BE2C (cell line): ENCODE data around the gene TLCD3B.
"Not testable (repeated sequence)": the region's sequence is repeated elsewhere in the genome, so short reads cannot be mapped to it uniquely, and the experiment has no call there.

Source experiments
- DNase-seq: peaks from one replicate; pipeline ENCODE4 v3.0.0-alpha.2; 2020
- H3K27me3 ChIP-seq: fragments of 250-450 bp; sonication (Bioruptor Pico); 2 replicates; pipeline ENCODE4 v1.5.1; 2020; ENCODE audit warnings: mild to moderate bottlenecking
- H3K36me3 ChIP-seq: fragments of 250-450 bp; sonication (Bioruptor Pico); 2 replicates; pipeline ENCODE4 v1.5.1; 2020; ENCODE audit warnings: mild to moderate bottlenecking
- H3K4me1 ChIP-seq: fragments of 250-450 bp; sonication (Bioruptor Pico); 2 replicates; pipeline ENCODE4 v1.5.1; 2020
- H3K4me3 ChIP-seq: 2 replicates; pipeline ENCODE4 v1.5.1; 2011; ENCODE audit warnings: low read depth, low read length
- H3K9me3 ChIP-seq: fragments of 250-450 bp; sonication (Bioruptor Pico); 2 replicates; pipeline ENCODE4 v1.5.1; 2020
- TF ChIP-seq, protein P1 (sequence below): IDR thresholded peaks from 2 replicates; pipeline ENCODE4 v1.5.1; 2012; ENCODE audit warnings: mild to moderate bottlenecking, low read depth, low read length

The TLCD3B gene

DNA sequence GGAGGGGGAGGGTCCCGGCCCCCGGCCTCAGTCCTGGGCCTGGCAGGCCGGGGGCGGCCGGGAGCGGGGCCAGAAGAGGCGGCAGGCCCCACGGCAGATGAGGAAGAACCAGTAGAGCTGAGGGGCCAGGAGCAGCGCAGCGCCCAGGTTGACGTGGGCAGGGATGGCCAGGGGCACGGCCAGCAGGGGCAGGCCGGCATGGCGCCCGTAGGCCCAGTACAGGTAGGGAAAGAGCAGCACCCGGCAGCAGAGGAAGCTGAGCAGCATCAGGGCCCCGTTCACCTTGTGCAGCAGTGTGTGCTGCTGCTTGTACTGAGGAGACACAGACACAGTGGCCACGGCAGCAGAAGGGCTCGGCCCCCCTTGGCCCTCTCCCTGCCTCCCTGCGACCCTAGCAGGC lies 5.9 kb downstream of the TLCD3B start:
- DNase-seq, result no peak
- TF ChIP-seq, protein P1, sequence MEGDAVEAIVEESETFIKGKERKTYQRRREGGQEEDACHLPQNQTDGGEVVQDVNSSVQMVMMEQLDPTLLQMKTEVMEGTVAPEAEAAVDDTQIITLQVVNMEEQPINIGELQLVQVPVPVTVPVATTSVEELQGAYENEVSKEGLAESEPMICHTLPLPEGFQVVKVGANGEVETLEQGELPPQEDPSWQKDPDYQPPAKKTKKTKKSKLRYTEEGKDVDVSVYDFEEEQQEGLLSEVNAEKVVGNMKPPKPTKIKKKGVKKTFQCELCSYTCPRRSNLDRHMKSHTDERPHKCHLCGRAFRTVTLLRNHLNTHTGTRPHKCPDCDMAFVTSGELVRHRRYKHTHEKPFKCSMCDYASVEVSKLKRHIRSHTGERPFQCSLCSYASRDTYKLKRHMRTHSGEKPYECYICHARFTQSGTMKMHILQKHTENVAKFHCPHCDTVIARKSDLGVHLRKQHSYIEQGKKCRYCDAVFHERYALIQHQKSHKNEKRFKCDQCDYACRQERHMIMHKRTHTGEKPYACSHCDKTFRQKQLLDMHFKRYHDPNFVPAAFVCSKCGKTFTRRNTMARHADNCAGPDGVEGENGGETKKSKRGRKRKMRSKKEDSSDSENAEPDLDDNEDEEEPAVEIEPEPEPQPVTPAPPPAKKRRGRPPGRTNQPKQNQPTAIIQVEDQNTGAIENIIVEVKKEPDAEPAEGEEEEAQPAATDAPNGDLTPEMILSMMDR, result no peak
- H3K27me3 ChIP-seq, result no peaks in the 10 kb centered on the region

DNA sequence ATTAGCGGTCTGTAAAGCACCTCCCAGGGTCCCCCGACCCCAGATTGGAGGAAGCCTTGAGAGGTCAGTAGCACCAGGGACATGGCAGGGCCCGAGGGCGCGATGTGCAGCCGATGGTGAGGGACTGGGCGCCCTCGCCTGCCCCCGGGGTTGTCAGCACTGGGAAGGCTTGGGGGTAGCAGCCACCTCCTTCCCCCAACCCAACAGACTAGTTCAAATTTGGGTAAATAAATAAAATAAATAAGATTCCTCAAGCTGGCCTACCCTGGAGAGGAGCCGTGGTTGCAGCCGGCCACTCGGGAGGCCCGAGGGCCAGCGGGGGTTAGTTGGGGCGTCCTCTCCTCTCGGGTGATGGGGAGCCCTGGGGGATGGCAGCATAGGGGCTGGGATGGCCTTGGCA lies 6.6 kb downstream of the TLCD3B start:
- no peak overlapping the region for H3K4me3 ChIP-seq
- TF ChIP-seq, protein P1, result no peak
- DNase-seq, result no peak
- H3K27me3 ChIP-seq, result no peaks in the 10 kb centered on the region
- H3K9me3 ChIP-seq, result no peaks in the 10 kb centered on the region
- H3K36me3 ChIP-seq, result no peaks in the 10 kb centered on the region
- no peaks in the 10 kb centered on the region for H3K4me1 ChIP-seq

More for the DNA sequence above, 5.9 kb downstream of the TLCD3B start:
- Histone ChIP-seq H3K4me1 (no peaks in the 10 kb centered on the region; the same call in 1 of the 2 replicates), H3K9me3 (no peaks in the 10 kb centered on the region), H3K4me3 (no peak overlapping the region), H3K36me3 (no peaks in the 10 kb centered on the region)

DNA sequence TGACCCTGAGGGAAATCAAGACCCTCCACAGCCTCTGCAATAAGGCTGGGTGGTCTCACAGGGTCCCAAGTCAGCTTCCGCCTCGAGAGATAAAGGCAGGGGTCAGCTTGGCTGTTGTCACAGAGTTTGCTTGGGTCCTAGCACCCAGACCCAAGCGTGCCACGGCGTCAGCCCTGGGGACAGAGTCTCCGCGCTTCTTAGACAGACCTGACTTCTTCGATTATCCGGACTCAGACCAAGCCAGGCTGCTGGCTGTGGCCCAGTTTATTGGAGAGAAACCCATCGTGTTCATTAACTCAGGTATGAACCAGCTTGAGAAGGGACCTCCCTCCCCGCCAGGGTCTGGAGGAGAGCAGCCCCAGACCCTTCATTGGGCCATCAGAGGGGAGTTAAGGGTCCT lies 7.5 kb downstream of the TLCD3B start:
- Histone ChIP-seq H3K4me3 (no peak overlapping the region), H3K4me1 (no peaks in the 10 kb centered on the region), H3K36me3 (no peaks in the 10 kb centered on the region), H3K27me3 (no peaks in the 10 kb centered on the region), H3K9me3 (no peaks in the 10 kb centered on the region)
- DNase-seq, result no peak
- TF ChIP-seq, protein P1, result no peak

DNA sequence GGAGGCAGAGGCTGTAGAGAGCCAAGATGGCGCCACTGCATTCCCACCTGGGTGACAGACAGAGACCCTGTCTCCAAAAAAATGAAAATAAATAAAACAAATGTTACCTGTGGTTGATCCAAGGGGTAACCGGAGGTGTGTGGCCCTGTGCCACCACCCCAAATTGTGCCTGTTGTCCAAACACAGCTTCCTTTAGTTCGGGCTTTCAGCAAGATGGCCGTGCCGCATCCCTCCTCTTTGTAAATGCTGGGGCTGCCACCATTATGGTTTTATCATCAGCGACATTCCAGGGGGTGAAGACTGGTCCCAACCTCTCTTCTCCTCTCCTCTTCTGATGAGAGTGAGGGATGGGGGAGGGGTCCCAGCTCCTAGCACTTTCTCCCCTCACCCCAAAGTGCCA lies 8.2 kb downstream of the TLCD3B start, which contains the start of gene C16orf92:
Gene C16orf92 (plus strand): TSS at position 312 of the 400 bp plus-strand sequence. CDS start 143 bp downstream, outside the sequence.
- no peak for DNase-seq

DNA sequence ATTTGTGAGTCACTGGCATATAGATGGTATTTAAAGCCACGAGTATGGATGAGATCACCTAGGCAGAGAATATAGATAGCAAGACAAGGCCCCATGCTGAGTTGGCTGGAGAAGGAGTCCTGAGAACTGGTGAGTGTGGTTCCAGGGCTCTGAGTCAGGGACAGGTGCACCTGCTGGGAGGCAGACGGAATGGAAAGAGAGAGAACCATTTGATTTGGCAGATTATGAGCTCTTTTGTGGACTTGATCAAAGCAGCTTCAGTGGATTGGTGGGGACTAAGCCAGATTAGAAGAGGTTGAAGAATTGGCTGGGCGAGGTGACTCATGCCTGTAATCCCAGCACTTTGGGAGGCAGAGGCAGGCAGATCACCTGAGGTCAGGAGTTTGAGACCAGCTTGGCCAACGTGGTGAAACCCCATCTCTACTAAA lies 12.3 kb downstream of the TLCD3B start:
- Histone ChIP-seq H3K36me3 (no peaks in the 10 kb centered on the region), H3K27me3 (no peaks in the 10 kb centered on the region), H3K4me1 (no peaks in the 10 kb centered on the region), H3K9me3 (no peaks in the 10 kb centered on the region), H3K4me3 (no peak overlapping the region)
- TF ChIP-seq, protein P1, result no peak
- no peak for DNase-seq

More for the DNA sequence above, 8.2 kb downstream of the TLCD3B start, which contains the start of gene C16orf92:
- H3K36me3 ChIP-seq, result no peaks in the 10 kb centered on the region
- H3K9me3 ChIP-seq, result no peaks in the 10 kb centered on the region
- TF ChIP-seq, protein P1, result no peak
- no peak within 1 kb of the TSS for H3K4me3 ChIP-seq
- H3K4me1 ChIP-seq, result no peaks in the 10 kb centered on the region
- H3K27me3 ChIP-seq, result no peaks in the 10 kb centered on the region

DNA sequence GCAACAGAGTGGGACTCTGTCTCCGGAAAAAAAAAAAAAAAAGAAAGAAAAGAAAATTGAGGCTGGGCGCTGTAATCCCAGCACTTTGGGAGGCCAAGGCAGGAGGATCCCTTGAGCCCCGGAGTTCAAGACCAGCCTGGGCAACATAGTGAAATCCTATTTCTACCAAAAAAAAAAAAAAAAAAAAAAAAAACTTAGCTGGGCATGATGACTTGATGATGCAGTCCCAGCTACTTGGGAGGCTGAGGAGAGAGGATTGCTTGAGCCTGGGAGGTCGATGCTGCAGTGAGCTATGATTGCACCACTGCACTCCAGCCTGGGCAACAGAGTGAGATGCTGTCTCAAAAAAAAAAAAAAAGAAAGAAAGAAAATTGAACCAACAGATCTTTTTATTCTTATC lies 13.1 kb downstream of the TLCD3B start:
- H3K4me3 ChIP-seq, DNase-seq: not testable (repeated sequence)

DNA sequence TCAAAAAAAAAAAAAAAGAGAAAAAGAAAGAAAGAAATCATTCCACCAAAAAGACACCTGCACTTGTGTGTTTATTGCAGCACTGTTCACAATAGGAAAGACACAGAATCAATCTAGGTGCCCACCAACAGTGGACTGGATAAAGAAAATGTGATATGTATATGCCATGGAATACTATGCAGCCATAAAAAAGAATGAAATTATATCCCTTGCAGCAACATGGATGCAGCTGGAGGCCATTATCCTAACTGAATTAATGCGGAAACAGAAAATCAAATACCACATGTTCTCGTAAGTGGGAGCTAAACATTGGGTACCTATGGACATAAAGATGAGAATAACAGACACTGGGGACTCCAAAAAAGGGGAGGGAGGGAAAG lies 13.8 kb downstream of the TLCD3B start:
- Histone ChIP-seq H3K4me1 (no peaks in the 10 kb centered on the region), H3K36me3 (no peaks in the 10 kb centered on the region), H3K4me3 (no peak overlapping the region), H3K27me3 (no peaks in the 10 kb centered on the region), H3K9me3 (no peaks in the 10 kb centered on the region)
- TF ChIP-seq, protein P1, result no peak
- no peak for DNase-seq

More for the DNA sequence above, 13.1 kb downstream of the TLCD3B start:
- H3K27me3 ChIP-seq, H3K36me3 ChIP-seq, H3K4me1 ChIP-seq, H3K9me3 ChIP-seq: not testable (repeated sequence)
